GM11168 (cell line): ENCODE measurements around the gene AGAP1.

Experiments used
- in situ Hi-C: fragments of 300-500 bp; cut with MboI; formaldehyde crosslinking; loops from one replicate; pipeline ENCODE4 v1.12.0; 2022; ENCODE audit warnings: low sequenced_read_pairs; ENCODE audit not compliant: unreplicated experiment

AGAP1 gene

GRCh38 chr2:236169741-236170589 is 676.1 kb downstream of the AGAP1 start:
- in situ Hi-C loops: no loop called here

GRCh38 chr2:236170590-236171165 is 676.8 kb downstream of the AGAP1 start:
- in situ Hi-C loops: no loop called here

- in situ Hi-C loops: no loop called here
These were observed 677.4 kb downstream of the AGAP1 start for GRCh38 chr2:236171181-236171679.

- in situ Hi-C loops: no loop called here
These were observed 677.9 kb downstream of the AGAP1 start for GRCh38 chr2:236171680-236172254.

- in situ Hi-C loops: no loop called here
These were observed 678.6 kb downstream of the AGAP1 start for GRCh38 chr2:236172255-236173035.

- in situ Hi-C loops: no loop called here
These were observed 679.3 kb downstream of the AGAP1 start for GRCh38 chr2:236173036-236173728.

- in situ Hi-C loops: no loop called here
These were observed 680.1 kb downstream of the AGAP1 start for GRCh38 chr2:236173729-236174607.

GRCh38 chr2:236175548-236176150 is 681.8 kb downstream of the AGAP1 start:
- in situ Hi-C loops: no loop called here

GRCh38 chr2:236176417-236176816 is 682.6 kb downstream of the AGAP1 start:
- in situ Hi-C loops: no loop called here

GRCh38 chr2:236176951-236177350 is 683.1 kb downstream of the AGAP1 start:
- in situ Hi-C loops: no loop called here

GRCh38 chr2:236177604-236177966 is 683.7 kb downstream of the AGAP1 start:
- in situ Hi-C loops: no loop called here

- in situ Hi-C loops: no loop called here
These were observed 684.4 kb downstream of the AGAP1 start for GRCh38 chr2:236177967-236178889.

- in situ Hi-C loops: no loop called here
These were observed 685.0 kb downstream of the AGAP1 start for GRCh38 chr2:236178890-236179235.

GRCh38 chr2:236179236-236180075 is 685.6 kb downstream of the AGAP1 start:
- in situ Hi-C loops: loop anchor here (10.0 kb wide), 1 partner anchor 405 kb away; no protein-coding TSS in a partner anchor

GRCh38 chr2:236180076-236180816 is 686.4 kb downstream of the AGAP1 start:
- in situ Hi-C loops: loop anchor here (10.0 kb wide), 1 partner anchor 405 kb away; no protein-coding TSS in a partner anchor
